ENCODE measurements around the gene ZNF133. TPM values are rescaled to one million over a fixed set of nuclear protein-coding genes. Genes with fewer than 3 reads are reported as not detected.

ZNF133 gene
- total RNA-seq, 2 experiments from 2014 or later: 5.9 to 6.5 TPM

DNA sequence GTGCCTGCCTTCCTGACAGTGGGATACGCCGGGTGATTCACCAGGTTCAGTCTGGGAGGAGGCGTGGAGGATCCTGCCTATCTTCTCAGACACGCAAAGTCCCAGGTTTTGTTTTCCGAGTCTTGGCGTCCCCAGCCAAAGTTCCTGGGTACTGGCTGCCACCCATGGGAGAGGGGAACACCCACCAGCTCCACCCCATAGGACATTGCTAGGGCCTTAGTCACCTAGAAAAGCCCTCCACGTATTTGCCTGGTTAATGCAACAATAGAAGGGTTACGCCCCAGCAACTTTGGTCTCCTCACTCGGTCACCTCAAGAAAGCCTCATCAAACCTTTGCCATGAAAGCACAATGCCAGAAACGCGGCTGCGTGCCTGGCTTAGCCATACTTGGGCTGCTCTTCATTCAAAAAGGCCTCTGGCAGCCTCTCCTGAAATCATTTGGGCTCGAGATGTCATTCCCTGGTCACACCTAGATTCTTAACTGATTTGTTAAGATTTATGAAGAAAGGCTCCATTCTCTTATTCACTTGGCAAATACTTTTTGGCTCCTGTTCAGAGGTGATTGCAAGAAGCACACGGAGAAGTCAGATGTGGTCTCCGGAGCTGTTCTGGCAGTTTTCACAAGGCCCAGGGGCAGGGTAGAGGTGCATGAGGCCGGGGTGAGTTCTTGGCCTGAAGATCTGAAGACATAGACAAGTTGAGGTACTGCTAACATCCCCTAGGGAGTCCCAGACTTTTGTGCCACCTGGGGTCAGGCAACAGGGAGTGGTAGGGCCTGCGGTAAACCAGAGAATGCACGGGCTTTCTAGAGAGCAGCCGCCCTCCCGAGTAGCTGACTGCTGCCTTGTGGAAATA is 35.5 kb upstream of the ZNF133 start:
- intact Hi-C loops (cut with micrococcal nuclease; ENCODE audit: unreplicated experiment): no loop called here
- Histone ChIP-seq H3K27ac (ENCODE audit: low read depth, low read length, poor library complexity, severe bottlenecking) (no peak overlapping the region), H3K9me3 (ENCODE audit: low read length) (no peaks in the 10 kb centered on the region), H3K4me2 (ENCODE audit: low read length) (no peak overlapping the region), H2AFZ (ENCODE audit: low read length) (no peak overlapping the region), H3K9me2 (ENCODE audit: insufficient read depth, low read length) (no peaks in the 10 kb centered on the region), H3K36me3 (ENCODE audit: insufficient read depth, low read length) (no peaks in the 10 kb centered on the region), H3K79me2 (ENCODE audit: insufficient read depth, low read depth, low read length) (no peaks in the 10 kb centered on the region), H4K20me1 (ENCODE audit: insufficient read depth, low read length) (no peaks in the 10 kb centered on the region), H3K4me3 (ENCODE audit: low read depth, low read length, poor library complexity, severe bottlenecking) (no peak overlapping the region), H3K4me1 (ENCODE audit: insufficient read depth, low read length, poor library complexity, severe bottlenecking) (no peaks in the 10 kb centered on the region)
- no peak for DNase-seq (ENCODE audit: low spot score)
- TF ChIP-seq, protein P1, sequence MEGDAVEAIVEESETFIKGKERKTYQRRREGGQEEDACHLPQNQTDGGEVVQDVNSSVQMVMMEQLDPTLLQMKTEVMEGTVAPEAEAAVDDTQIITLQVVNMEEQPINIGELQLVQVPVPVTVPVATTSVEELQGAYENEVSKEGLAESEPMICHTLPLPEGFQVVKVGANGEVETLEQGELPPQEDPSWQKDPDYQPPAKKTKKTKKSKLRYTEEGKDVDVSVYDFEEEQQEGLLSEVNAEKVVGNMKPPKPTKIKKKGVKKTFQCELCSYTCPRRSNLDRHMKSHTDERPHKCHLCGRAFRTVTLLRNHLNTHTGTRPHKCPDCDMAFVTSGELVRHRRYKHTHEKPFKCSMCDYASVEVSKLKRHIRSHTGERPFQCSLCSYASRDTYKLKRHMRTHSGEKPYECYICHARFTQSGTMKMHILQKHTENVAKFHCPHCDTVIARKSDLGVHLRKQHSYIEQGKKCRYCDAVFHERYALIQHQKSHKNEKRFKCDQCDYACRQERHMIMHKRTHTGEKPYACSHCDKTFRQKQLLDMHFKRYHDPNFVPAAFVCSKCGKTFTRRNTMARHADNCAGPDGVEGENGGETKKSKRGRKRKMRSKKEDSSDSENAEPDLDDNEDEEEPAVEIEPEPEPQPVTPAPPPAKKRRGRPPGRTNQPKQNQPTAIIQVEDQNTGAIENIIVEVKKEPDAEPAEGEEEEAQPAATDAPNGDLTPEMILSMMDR (conservative IDR thresholded peaks at IDR 0.05; ENCODE audit: low read length): no peak
- TF ChIP-seq EZH2phosphoT487 (IDR thresholded peaks at IDR 0.05; ENCODE audit: borderline replicate concordance, low read depth, low read length): no peak
- POLR2A ChIA-PET: no interaction called here
- BruUV-seq (replicated peaks): no TSS peak
- CTCF ChIA-PET (ENCODE audit: unreplicated experiment): no interaction called here

DNA sequence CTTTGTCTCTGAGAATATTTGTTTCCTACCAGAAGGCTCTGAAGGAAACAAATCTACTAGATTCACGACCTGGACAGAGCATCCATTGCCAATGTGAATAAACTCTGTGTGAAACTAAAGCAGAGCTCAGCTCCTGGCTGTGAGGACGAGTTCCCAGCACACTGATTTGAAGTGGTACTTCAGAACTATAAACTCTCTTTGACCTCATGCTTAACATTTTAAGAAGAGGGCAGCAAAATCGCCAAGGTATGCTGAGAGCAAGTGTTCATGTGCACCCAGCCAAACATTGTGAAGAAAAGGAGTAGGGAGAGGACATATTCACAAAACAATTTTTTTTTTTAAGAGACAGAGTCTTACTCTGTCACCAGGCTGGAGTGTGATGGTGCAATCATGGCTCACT is 33.7 kb upstream of the ZNF133 start:
- Histone ChIP-seq H3K9me2 (ENCODE audit: insufficient read depth, low read length) (no peaks in the 10 kb centered on the region), H3K36me3 (ENCODE audit: insufficient read depth, low read length) (no peaks in the 10 kb centered on the region), H3K4me1 (ENCODE audit: insufficient read depth, low read length, poor library complexity, severe bottlenecking) (no peaks in the 10 kb centered on the region), H2AFZ (ENCODE audit: low read length) (no peak overlapping the region), H4K20me1 (ENCODE audit: insufficient read depth, low read length) (no peaks in the 10 kb centered on the region), H3K27ac (ENCODE audit: low read depth, low read length, poor library complexity, severe bottlenecking) (no peak overlapping the region), H3K9me3 (ENCODE audit: low read length) (no peaks in the 10 kb centered on the region), H3K4me2 (ENCODE audit: low read length) (no peak overlapping the region), H3K4me3 (ENCODE audit: low read depth, low read length, poor library complexity, severe bottlenecking) (no peak overlapping the region), H3K79me2 (ENCODE audit: insufficient read depth, low read depth, low read length) (no peaks in the 10 kb centered on the region)
- intact Hi-C loops (cut with micrococcal nuclease; ENCODE audit: unreplicated experiment): no loop called here
- TF ChIP-seq, protein P1 (conservative IDR thresholded peaks at IDR 0.05; ENCODE audit: low read length): no peak
- TF ChIP-seq EZH2phosphoT487 (IDR thresholded peaks at IDR 0.05; ENCODE audit: borderline replicate concordance, low read depth, low read length): no peak
- CTCF ChIA-PET (ENCODE audit: unreplicated experiment): no interaction called here
- BruUV-seq (replicated peaks): no TSS peak
- DNase-seq (ENCODE audit: low spot score): no peak
- POLR2A ChIA-PET: interaction anchor here (0.6 kb wide), 1 partner anchor 756 kb away, joined by 7 read pairs; no protein-coding TSS in a partner anchor

DNA sequence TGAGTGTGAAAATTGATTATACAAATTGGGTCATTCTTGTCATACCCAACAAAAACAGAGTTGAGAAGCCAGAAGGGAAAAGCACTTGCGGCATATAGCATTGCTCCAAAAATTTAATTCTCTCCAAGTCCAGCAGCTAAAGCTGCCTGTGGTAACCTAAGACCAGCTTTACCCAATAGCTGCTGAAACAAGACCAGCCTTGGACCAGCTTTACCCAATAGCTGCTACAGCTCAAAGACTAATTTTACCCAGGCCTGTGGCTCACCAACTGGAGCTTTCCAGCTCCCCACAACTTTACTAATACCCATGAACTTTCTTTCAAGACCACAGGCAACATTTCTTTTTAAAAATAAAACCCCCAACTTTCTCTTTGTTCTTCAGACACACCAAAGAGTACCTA is 32.8 kb upstream of the ZNF133 start:
- Histone ChIP-seq H2AFZ (ENCODE audit: low read length) (no peak overlapping the region), H3K4me3 (ENCODE audit: low read depth, low read length, poor library complexity, severe bottlenecking) (no peak overlapping the region), H3K27ac (ENCODE audit: low read depth, low read length, poor library complexity, severe bottlenecking) (no peak overlapping the region), H3K4me1 (ENCODE audit: insufficient read depth, low read length, poor library complexity, severe bottlenecking) (no peaks in the 10 kb centered on the region), H3K36me3 (ENCODE audit: insufficient read depth, low read length) (no peaks in the 10 kb centered on the region), H3K9me3 (ENCODE audit: low read length) (no peaks in the 10 kb centered on the region), H3K79me2 (ENCODE audit: insufficient read depth, low read depth, low read length) (no peaks in the 10 kb centered on the region), H3K4me2 (ENCODE audit: low read length) (no peak overlapping the region), H3K9me2 (ENCODE audit: insufficient read depth, low read length) (no peaks in the 10 kb centered on the region), H4K20me1 (ENCODE audit: insufficient read depth, low read length) (no peaks in the 10 kb centered on the region)
- intact Hi-C loops (cut with micrococcal nuclease; ENCODE audit: unreplicated experiment): no loop called here
- DNase-seq (ENCODE audit: low spot score): no peak
- POLR2A ChIA-PET: no interaction called here
- CTCF ChIA-PET (ENCODE audit: unreplicated experiment): no interaction called here
- TF ChIP-seq EZH2phosphoT487 (IDR thresholded peaks at IDR 0.05; ENCODE audit: borderline replicate concordance, low read depth, low read length): no peak
- TF ChIP-seq, protein P1 (conservative IDR thresholded peaks at IDR 0.05; ENCODE audit: low read length): no peak
- no TSS peak for BruUV-seq (replicated peaks)

All from OCI-LY7 (cell line).